ENCODE results near the gene GNPDA2. TPM values are rescaled to one million over a fixed set of nuclear protein-coding genes. Genes with fewer than 3 reads are reported as not detected.
A peak's percentile ranks its signal among the peaks of the same experiment; 100 is the strongest.

Gene GNPDA2
- total RNA-seq, 1 experiment from 2014 or later, result 6.8 TPM

- Mint-ChIP-seq H3K4me3 (ENCODE audit: low read depth, unreplicated experiment) (no peak overlapping the region), H3K36me3 (ENCODE audit: insufficient read depth, unreplicated experiment) (no peaks in the 10 kb centered on the region), H3K9me3 (ENCODE audit: low read depth, unreplicated experiment) (no peaks in the 10 kb centered on the region), H3K4me1 (ENCODE audit: low read depth, unreplicated experiment) (no peaks in the 10 kb centered on the region), H3K27ac (ENCODE audit: unreplicated experiment) (no peak overlapping the region), H3K27me3 (ENCODE audit: unreplicated experiment) (no peaks in the 10 kb centered on the region)
- TF ChIP-seq CTCF (IDR thresholded peaks at IDR 0.05; ENCODE audit: unreplicated experiment), result no peak
- CTCF ChIA-PET, result no interaction called here
- no peak for DNase-seq
- no TSS peak for BruUV-seq (replicated peaks)
- intact Hi-C loops (cut with micrococcal nuclease; ENCODE audit: unreplicated experiment), result loop anchor here (10.0 kb wide), 1 partner anchor 160 kb away; no protein-coding TSS in a partner anchor
Measured at GRCh38 chr4:44765116-44765515, 38.8 kb upstream of the GNPDA2 start.

GRCh38 chr4:44761306-44761705, 35.0 kb upstream of the GNPDA2 start:
- DNase-seq, result no peak
- no peaks in the 10 kb centered on the region for H3K27me3 Mint-ChIP-seq (ENCODE audit: unreplicated experiment)
- no peak overlapping the region for H3K4me3 Mint-ChIP-seq (ENCODE audit: low read depth, unreplicated experiment)
- H3K27ac Mint-ChIP-seq (ENCODE audit: unreplicated experiment), result no peak overlapping the region
- H3K36me3 Mint-ChIP-seq (ENCODE audit: insufficient read depth, unreplicated experiment), result no peaks in the 10 kb centered on the region
- intact Hi-C loops (cut with micrococcal nuclease; ENCODE audit: unreplicated experiment), result loop anchor here (2.0 to 10.0 kb wide), 3 partner anchors 163 to 1509 kb away; no protein-coding TSS in a partner anchor
- CTCF ChIA-PET, result no interaction called here
- H3K4me1 Mint-ChIP-seq (ENCODE audit: low read depth, unreplicated experiment), result no peaks in the 10 kb centered on the region
- no peak for TF ChIP-seq CTCF (IDR thresholded peaks at IDR 0.05; ENCODE audit: unreplicated experiment)
- H3K9me3 Mint-ChIP-seq (ENCODE audit: low read depth, unreplicated experiment), result no peaks in the 10 kb centered on the region
- no TSS peak for BruUV-seq (replicated peaks)

- intact Hi-C loops (cut with micrococcal nuclease; ENCODE audit: unreplicated experiment), result loop anchor here (2.0 to 10.0 kb wide), 3 partner anchors 164 to 1510 kb away; no protein-coding TSS in a partner anchor
- no peaks in the 10 kb centered on the region for H3K9me3 Mint-ChIP-seq (ENCODE audit: low read depth, unreplicated experiment)
- peak; percentile 24 for TF ChIP-seq CTCF (IDR thresholded peaks at IDR 0.05; ENCODE audit: unreplicated experiment)
- no TSS peak for BruUV-seq (replicated peaks)
- H3K27me3 Mint-ChIP-seq (ENCODE audit: unreplicated experiment), result no peaks in the 10 kb centered on the region
- peak; percentile 9 for DNase-seq
- no peaks in the 10 kb centered on the region for H3K36me3 Mint-ChIP-seq (ENCODE audit: insufficient read depth, unreplicated experiment)
- no peak overlapping the region for H3K27ac Mint-ChIP-seq (ENCODE audit: unreplicated experiment)
- CTCF ChIA-PET, result no interaction called here
- H3K4me3 Mint-ChIP-seq (ENCODE audit: low read depth, unreplicated experiment), result no peak overlapping the region
- H3K4me1 Mint-ChIP-seq (ENCODE audit: low read depth, unreplicated experiment), result no peaks in the 10 kb centered on the region
Measured at GRCh38 chr4:44760142-44760898, 34.0 kb upstream of the GNPDA2 start.

- H3K27ac Mint-ChIP-seq (ENCODE audit: unreplicated experiment), result no peak overlapping the region
- no peaks in the 10 kb centered on the region for H3K27me3 Mint-ChIP-seq (ENCODE audit: unreplicated experiment)
- no peaks in the 10 kb centered on the region for H3K4me1 Mint-ChIP-seq (ENCODE audit: low read depth, unreplicated experiment)
- H3K36me3 Mint-ChIP-seq (ENCODE audit: insufficient read depth, unreplicated experiment), result no peaks in the 10 kb centered on the region
- BruUV-seq (replicated peaks), result no TSS peak
- intact Hi-C loops (cut with micrococcal nuclease; ENCODE audit: unreplicated experiment), result no loop called here
- no peak for DNase-seq
- no peak overlapping the region for H3K4me3 Mint-ChIP-seq (ENCODE audit: low read depth, unreplicated experiment)
- CTCF ChIA-PET, result no interaction called here
- H3K9me3 Mint-ChIP-seq (ENCODE audit: low read depth, unreplicated experiment), result no peaks in the 10 kb centered on the region
- TF ChIP-seq CTCF (IDR thresholded peaks at IDR 0.05; ENCODE audit: unreplicated experiment), result no peak
Measured at GRCh38 chr4:44756559-44756958, 30.2 kb upstream of the GNPDA2 start.

All from Calu3 (cell line).